PC-9 (cell line): ENCODE measurements around the gene DDRGK1.

Source experiments
- CTCF ChIP-seq: fragments of 200-600 bp; sonication (generic); conservative IDR thresholded peaks from 2 replicates; pipeline ENCODE4 v1.6.1; 2017; ENCODE audit warnings: mixed run types, antibody characterized with exemption, mild to moderate bottlenecking, moderate library complexity
- EZH2 ChIP-seq: fragments of 200-600 bp; sonication (generic); IDR thresholded peaks from 2 replicates; pipeline ENCODE4 v1.8.0; 2017; ENCODE audit warnings: antibody characterized with exemption, low read depth

- no peak for TF ChIP-seq CTCF
- TF ChIP-seq EZH2: no peak
Measured at GRCh38 chr20:3194617-3195280, 9.7 kb downstream of the DDRGK1 start.
